Measurements from ENCODE around the gene DPP3. TPM values are rescaled to one million over a fixed set of nuclear protein-coding genes. Genes with fewer than 3 reads are reported as not detected.
"Not testable (repeated sequence)": the region's sequence is repeated elsewhere in the genome, so short reads cannot be mapped to it uniquely, and the experiment has no call there.

Gene DPP3, protein sequence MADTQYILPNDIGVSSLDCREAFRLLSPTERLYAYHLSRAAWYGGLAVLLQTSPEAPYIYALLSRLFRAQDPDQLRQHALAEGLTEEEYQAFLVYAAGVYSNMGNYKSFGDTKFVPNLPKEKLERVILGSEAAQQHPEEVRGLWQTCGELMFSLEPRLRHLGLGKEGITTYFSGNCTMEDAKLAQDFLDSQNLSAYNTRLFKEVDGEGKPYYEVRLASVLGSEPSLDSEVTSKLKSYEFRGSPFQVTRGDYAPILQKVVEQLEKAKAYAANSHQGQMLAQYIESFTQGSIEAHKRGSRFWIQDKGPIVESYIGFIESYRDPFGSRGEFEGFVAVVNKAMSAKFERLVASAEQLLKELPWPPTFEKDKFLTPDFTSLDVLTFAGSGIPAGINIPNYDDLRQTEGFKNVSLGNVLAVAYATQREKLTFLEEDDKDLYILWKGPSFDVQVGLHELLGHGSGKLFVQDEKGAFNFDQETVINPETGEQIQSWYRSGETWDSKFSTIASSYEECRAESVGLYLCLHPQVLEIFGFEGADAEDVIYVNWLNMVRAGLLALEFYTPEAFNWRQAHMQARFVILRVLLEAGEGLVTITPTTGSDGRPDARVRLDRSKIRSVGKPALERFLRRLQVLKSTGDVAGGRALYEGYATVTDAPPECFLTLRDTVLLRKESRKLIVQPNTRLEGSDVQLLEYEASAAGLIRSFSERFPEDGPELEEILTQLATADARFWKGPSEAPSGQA
- 57.4 and 62.3 TPM in 2 replicates for polyA plus RNA-seq (2014; cell fraction: cytosol; rRNA removed)
- polyA plus RNA-seq (2014; cell fraction: nucleus; rRNA removed), result 88.9 and 107 TPM in 2 replicates

GRCh38 chr11:66480117-66480938 lies at the start of gene DPP3:
DPP3 (plus strand) TSS chr11:66480434; CDS start chr11:66482201, 1,767 bp downstream.
- peak; percentile 97 for DNase-seq (ENCODE audit: low spot score)

DNA sequence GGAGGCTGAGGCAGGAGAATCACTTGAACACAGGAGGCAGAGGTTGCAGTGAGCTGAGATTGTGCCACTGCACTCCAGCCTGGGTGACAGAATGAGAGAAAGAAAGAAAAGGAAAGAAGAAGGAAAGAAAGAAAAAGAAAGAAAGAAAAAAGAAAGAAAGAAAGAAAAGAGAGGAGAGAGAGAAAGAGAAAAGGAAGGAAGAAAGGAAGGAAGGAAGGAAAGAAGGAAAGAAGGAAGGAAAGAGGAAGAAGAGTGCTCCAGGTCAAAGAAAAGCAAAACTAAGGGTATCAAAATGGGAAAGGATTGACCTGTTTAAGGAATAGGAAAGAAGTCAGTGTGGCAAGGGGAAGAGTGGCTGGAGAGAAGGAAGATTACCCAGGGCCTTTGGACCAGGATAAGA lies 48.9 kb upstream of the DPP3 start:
- not testable (repeated sequence) for DNase-seq (ENCODE audit: low spot score)

DNA sequence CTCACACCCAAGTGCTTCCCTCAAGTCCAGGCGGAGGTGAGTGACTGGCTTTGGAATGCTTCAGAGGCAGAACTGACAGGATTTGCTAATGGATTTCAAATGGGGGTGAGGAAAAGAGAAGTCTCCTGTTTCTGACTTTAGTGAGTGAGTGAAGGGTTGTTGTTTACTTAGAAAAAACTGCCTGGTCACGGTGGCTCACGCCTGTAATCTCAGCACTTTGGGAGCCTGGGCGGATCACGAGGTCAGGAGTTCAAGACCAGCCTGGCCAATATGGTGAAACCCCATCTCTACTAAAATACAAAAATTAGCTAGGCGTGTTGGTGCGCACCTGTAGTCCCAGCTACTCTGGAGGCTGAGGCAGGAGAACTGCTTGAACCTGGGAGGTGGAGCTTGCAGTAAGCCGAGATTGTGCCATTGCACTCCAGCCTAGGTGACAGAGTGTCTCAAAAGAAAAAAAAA lies 48.3 kb upstream of the DPP3 start:
- DNase-seq (ENCODE audit: low spot score), result not testable (repeated sequence)

- DNase-seq (ENCODE audit: low spot score), result no peak
Observed at GRCh38 chr11:66432597-66432996, 47.6 kb upstream of the DPP3 start.

DNA sequence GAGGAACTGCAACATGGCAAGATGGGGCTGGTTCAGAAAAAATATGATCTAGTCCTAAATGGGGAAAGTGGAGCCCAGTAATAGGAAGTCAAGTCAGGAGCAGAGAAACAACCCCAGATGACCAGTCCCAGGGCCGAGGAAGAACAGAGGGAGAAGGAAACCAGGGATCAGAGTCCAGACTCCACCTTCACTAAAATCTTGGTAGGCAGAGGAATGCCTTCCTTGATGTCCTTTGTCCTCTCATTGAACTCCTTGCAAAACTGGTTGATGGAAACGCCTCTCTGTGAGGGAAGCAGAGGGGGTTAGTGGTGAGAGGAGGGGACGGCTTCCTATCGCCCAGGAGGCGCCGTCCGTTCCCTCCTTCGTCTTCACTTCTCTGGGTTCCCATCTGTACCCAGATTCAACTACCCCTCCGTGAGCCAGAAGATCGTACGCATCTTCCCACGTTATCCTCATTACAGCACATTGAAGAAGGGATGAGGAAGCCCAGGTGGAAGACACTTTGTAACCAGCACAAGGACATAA lies 42.2 kb upstream of the DPP3 start:
- DNase-seq (ENCODE audit: low spot score), result no peak

DNA sequence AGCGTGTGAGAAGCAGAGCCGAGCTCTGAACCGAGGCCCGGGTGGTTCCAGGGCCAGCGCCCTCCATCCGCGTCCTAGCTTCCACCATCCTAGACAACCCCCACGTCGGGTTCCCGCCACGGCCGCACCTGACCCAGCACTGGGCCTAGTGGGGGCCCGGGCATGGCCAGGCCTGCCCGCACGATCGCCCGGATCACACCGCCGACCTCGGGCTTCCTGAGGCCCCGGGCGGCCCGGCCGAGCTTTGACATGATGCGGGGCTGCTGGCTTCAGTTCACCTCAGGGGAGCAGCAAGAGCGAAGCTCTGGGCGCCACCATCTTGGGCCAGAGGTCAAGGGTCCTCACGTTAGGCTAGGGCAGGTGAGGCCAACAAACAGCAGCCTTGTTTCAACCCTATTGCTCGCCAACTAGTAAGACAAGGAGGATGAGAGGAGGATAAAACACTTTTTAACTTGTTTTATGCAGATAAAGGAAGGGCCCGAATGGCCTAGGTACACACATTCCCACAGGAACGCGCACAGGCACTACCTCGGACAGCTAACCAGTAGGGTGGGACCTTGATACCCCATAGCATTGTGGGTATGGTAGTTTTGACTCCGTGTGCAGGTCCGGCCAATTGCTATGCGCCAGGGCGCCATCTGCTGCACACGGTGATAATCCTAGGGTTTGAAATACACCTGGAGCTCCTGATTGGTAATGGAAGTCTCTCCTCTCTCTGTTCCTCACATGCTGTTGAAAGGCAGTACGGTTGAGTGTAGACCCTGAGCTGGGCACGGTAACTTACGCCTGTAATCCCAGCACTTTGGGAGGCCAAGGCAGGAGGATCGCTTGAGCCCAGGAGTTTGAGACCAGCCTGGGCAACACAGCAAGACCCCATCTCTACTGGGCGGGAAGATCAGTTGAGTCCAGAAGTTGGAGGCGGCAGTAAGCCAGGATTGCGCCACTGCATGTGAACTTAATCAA lies 41.4 kb upstream of the DPP3 start, which contains the start of gene MRPL11:
Gene MRPL11 (minus strand): TSS at position 345 of the 963 bp plus-strand sequence. CDS start 94 bp downstream, at position 251.
- peak; percentile 96 for DNase-seq (ENCODE audit: low spot score)

DNA sequence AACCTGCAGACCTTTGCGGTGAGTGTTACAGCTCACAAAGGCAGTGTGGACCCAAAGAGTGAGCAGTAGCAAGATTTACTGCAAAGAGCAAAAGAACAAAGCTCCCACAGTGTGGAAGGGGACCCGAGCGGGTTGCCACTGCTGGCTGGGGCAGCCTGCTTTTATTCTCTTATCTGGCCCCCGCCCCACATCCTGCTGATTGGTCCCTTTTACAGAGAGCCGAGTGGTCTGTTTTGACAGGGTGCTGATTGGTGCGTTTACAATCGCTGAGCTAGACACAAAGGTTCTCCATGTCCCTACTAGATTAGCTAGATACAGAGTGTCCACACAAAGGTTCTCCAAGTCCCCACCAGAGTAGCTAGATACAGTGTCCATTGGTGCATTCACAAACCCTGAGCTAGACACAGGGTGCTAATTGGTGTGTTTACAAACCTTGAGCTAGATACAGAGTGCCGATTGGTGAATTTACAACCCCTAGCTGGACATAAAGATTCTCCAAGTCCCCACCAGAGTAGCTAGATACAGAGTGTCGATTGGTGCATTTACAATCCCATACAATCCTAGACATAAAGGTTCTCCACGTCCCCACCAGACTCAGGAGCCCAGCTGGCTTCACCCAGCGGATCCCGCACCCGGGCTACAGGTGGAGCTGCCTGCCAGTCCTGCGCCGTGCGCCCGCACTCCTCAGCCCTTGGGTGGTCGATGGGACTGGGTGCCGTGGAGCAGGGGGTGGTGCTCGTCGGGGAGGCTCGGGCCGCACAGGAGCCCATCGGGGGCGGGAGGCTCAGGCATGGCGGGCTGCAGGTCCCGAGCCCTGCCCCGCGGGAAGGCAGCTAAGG lies 39.9 kb upstream of the DPP3 start:
- DNase-seq (ENCODE audit: low spot score), result peak; percentile 75

DNA sequence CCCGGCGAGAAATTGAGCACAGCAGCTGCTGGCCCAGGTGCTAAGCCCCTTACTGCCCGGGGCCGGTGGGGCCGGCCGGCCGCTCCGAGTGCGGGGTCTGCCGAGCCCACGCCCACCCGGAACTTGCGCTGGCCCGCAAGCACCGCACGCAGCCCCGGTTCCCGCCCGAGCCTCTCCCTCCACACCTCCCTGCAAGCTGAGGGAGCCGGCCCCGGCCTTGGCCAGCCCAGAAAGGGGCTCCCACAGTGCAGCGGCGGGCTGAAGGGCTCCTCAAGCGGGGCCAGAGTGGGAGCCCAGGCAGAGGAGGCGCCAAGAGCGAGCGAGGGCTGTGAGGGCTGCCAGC lies 39.3 kb upstream of the DPP3 start:
- not testable (repeated sequence) for DNase-seq (ENCODE audit: low spot score)

DNA sequence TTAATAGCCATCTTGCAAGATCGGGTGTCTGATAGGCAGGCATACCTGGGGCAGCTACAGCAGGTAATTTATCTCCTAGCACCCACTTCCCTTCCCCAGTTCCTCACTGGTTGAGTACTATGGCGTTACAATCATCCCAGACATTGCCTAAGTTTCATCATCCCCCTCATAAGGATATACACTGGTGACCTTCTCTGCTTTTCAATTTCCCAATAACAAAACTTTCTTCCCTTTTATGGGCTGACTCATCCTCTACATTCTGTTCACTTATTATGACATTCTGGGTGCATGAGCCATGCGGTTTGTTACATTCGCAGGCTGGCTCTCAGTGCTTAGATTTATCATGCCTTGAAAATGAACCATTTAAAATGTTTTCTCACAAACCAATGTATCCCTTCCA lies 36.6 kb upstream of the DPP3 start:
- DNase-seq (ENCODE audit: low spot score), result no peak

GRCh38 chr11:66447012-66447411 lies 33.2 kb upstream of the DPP3 start:
- DNase-seq (ENCODE audit: low spot score), result no peak

DNA sequence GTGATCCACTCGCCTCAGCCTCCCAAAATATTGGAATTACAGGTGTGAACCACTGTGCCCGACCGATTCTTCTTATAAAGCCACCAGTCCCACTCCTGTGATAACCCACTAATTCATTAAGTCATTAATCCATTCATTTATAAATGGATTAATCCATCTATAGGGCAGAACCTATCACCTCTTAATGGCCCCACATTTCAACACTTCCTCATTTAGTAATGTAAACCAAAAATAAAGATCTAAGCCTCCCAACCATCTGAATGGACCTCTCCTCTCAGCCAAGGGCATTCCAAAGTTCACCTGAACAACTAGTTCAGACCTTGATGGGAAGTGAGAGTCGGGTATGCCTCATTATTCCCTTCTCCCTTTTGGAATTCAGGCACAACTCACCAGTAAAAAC lies 31.7 kb upstream of the DPP3 start:
- DNase-seq (ENCODE audit: low spot score), result no peak

GRCh38 chr11:66450560-66450959 lies 29.7 kb upstream of the DPP3 start:
- DNase-seq (ENCODE audit: low spot score), result no peak

- DNase-seq (ENCODE audit: low spot score), result no peak
Observed at GRCh38 chr11:66451663-66452062, 28.6 kb upstream of the DPP3 start.

DNA sequence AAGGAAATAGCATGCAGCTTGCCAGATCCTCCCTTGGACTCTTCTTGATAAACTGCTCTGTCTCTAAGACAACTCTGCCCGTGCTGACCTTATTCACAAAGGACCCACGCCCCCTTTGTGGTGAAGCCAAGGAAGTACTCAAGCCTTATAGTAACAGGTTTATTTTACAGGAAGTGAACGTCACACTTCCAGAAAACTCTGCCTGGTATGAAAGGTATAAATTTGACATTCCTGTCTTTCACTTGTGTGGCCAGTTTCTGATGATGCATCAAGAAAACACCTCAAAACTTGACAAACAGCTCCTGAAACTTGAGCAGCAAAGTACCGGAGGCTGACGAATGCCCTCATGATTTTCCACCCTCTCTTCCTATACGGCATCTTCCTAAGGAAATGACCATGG lies 26.0 kb upstream of the DPP3 start:
- DNase-seq (ENCODE audit: low spot score), result no peak

- DNase-seq (ENCODE audit: low spot score), result no peak
Observed at GRCh38 chr11:66454828-66455227, 25.4 kb upstream of the DPP3 start.

DNA sequence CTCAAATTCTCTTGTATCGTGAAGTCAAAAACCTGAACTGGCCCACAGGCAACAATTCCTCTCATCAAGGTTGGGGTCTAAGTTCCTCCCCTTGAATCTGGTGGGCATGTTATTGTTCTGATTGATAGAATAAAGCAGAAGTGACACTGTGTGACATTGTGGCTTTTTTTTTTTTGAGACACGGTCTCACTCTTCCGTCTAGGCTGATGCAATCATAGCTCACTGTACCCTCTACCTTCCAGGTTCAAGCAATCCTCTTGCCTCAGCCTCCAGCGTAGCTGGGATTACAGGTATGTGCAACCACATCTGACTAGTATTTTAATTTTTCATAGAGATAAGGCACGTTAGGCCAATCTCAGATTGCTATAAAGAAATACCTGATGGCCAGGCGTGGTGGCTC lies 22.4 kb upstream of the DPP3 start:
- DNase-seq (ENCODE audit: low spot score), result no peak

GRCh38 chr11:66459138-66459778 lies 21.0 kb upstream of the DPP3 start:
- DNase-seq (ENCODE audit: low spot score), result no peak

- no peak for DNase-seq (ENCODE audit: low spot score)
Observed at GRCh38 chr11:66462010-66462409, 18.2 kb upstream of the DPP3 start.

- DNase-seq (ENCODE audit: low spot score), result no peak
Observed at GRCh38 chr11:66462911-66463310, 17.3 kb upstream of the DPP3 start.
